ENCODE measurements around the gene TP53TG5. TPM values are rescaled to one million over a fixed set of nuclear protein-coding genes. Genes with fewer than 3 reads are reported as not detected.

Gene TP53TG5
- total and polyA plus RNA-seq, 10 of the 15 experiments (the other 5 are each of a cell fraction or from before 2014, with no cell fraction given): 0.24 TPM; not detected in 9

DNA sequence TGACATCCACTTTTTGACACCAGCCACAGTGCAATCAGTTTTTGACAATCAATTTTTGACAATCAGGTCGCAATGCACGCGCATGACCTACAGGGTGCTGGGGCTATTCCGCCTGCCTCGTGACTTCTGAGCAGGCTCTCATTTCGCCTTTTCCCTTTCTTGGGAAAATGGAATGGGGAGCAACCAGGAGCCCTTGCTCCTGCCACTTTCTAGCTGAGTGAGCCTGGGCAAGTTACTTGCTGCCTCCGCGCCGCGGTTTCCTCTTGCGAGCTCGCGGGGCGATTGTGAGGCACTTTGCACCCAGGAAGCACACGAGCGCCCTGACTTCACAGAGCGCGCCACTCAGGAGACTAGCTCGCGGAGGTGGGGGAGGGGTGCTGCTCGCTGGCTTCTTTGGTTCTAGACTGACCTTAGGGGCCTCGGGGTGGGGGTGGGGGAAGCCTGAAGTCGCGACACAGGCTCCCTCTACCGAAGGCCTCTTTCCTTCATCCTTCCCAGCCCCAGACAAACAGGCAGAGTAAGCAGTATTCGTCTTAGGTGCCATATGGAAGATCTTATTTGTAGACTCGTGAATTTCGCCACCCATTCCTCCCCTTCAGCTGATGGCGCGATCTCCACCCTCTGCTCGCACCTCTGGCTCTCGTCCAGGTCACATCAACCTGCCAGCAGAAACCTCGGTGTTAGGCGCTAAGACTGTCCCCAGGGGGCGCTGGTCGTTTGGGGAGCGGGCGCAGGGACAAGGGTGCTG lies 4.6 kb downstream of the TP53TG5 start (continued):
- TF ChIP-seq, protein P1, sequence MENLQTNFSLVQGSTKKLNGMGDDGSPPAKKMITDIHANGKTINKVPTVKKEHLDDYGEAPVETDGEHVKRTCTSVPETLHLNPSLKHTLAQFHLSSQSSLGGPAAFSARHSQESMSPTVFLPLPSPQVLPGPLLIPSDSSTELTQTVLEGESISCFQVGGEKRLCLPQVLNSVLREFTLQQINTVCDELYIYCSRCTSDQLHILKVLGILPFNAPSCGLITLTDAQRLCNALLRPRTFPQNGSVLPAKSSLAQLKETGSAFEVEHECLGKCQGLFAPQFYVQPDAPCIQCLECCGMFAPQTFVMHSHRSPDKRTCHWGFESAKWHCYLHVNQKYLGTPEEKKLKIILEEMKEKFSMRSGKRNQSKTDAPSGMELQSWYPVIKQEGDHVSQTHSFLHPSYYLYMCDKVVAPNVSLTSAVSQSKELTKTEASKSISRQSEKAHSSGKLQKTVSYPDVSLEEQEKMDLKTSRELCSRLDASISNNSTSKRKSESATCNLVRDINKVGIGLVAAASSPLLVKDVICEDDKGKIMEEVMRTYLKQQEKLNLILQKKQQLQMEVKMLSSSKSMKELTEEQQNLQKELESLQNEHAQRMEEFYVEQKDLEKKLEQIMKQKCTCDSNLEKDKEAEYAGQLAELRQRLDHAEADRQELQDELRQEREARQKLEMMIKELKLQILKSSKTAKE (IDR thresholded peaks at IDR 0.05; ENCODE audit: low read depth, poor library complexity, severe bottlenecking): no peak
- TF ChIP-seq, protein P2, sequence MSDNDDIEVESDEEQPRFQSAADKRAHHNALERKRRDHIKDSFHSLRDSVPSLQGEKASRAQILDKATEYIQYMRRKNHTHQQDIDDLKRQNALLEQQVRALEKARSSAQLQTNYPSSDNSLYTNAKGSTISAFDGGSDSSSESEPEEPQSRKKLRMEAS (IDR thresholded peaks at IDR 0.05; ENCODE audit: low read depth, low read length): no peak; the same call in 1 of the 2 replicates
- TF ChIP-seq, protein P3, sequence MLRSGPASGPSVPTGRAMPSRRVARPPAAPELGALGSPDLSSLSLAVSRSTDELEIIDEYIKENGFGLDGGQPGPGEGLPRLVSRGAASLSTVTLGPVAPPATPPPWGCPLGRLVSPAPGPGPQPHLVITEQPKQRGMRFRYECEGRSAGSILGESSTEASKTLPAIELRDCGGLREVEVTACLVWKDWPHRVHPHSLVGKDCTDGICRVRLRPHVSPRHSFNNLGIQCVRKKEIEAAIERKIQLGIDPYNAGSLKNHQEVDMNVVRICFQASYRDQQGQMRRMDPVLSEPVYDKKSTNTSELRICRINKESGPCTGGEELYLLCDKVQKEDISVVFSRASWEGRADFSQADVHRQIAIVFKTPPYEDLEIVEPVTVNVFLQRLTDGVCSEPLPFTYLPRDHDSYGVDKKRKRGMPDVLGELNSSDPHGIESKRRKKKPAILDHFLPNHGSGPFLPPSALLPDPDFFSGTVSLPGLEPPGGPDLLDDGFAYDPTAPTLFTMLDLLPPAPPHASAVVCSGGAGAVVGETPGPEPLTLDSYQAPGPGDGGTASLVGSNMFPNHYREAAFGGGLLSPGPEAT (IDR thresholded peaks at IDR 0.05; ENCODE audit: low read depth): no peak
- peak; percentile 49; the same call in 1 of the 2 replicates for TF ChIP-seq NR2F1 (conservative IDR thresholded peaks at IDR 0.05)
- no peak for TF ChIP-seq ZSCAN29 (IDR thresholded peaks at IDR 0.05)
- TF ChIP-seq, protein P4, sequence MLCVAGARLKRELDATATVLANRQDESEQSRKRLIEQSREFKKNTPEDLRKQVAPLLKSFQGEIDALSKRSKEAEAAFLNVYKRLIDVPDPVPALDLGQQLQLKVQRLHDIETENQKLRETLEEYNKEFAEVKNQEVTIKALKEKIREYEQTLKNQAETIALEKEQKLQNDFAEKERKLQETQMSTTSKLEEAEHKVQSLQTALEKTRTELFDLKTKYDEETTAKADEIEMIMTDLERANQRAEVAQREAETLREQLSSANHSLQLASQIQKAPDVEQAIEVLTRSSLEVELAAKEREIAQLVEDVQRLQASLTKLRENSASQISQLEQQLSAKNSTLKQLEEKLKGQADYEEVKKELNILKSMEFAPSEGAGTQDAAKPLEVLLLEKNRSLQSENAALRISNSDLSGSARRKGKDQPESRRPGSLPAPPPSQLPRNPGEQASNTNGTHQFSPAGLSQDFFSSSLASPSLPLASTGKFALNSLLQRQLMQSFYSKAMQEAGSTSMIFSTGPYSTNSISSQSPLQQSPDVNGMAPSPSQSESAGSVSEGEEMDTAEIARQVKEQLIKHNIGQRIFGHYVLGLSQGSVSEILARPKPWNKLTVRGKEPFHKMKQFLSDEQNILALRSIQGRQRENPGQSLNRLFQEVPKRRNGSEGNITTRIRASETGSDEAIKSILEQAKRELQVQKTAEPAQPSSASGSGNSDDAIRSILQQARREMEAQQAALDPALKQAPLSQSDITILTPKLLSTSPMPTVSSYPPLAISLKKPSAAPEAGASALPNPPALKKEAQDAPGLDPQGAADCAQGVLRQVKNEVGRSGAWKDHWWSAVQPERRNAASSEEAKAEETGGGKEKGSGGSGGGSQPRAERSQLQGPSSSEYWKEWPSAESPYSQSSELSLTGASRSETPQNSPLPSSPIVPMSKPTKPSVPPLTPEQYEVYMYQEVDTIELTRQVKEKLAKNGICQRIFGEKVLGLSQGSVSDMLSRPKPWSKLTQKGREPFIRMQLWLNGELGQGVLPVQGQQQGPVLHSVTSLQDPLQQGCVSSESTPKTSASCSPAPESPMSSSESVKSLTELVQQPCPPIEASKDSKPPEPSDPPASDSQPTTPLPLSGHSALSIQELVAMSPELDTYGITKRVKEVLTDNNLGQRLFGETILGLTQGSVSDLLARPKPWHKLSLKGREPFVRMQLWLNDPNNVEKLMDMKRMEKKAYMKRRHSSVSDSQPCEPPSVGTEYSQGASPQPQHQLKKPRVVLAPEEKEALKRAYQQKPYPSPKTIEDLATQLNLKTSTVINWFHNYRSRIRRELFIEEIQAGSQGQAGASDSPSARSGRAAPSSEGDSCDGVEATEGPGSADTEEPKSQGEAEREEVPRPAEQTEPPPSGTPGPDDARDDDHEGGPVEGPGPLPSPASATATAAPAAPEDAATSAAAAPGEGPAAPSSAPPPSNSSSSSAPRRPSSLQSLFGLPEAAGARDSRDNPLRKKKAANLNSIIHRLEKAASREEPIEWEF (IDR thresholded peaks at IDR 0.05; ENCODE audit: insufficient replicate concordance, low read depth, low read length): no peak
- TF ChIP-seq POLR2A (IDR thresholded peaks at IDR 0.05; ENCODE audit: low read depth, low read length): no peak
- TF ChIP-seq BHLHE40 (IDR thresholded peaks at IDR 0.05; ENCODE audit: borderline replicate concordance in 1 of 2, low read depth in 2 of 2, low read length in 1 of 2): peak in 1 of 2 experiments; percentile 48; a peak in 2 of 4 replicates
- TF ChIP-seq ESRRA (IDR thresholded peaks at IDR 0.05; ENCODE audit: low read length): 0 out of 2 replicates have a peak, but pooled peaks have one; percentile 28
- TF ChIP-seq SUZ12 (IDR thresholded peaks at IDR 0.05; ENCODE audit: unreplicated experiment): no peak
- TF ChIP-seq RUNX3 (IDR thresholded peaks at IDR 0.05; ENCODE audit: low read length): no peak
- TF ChIP-seq, protein P5, sequence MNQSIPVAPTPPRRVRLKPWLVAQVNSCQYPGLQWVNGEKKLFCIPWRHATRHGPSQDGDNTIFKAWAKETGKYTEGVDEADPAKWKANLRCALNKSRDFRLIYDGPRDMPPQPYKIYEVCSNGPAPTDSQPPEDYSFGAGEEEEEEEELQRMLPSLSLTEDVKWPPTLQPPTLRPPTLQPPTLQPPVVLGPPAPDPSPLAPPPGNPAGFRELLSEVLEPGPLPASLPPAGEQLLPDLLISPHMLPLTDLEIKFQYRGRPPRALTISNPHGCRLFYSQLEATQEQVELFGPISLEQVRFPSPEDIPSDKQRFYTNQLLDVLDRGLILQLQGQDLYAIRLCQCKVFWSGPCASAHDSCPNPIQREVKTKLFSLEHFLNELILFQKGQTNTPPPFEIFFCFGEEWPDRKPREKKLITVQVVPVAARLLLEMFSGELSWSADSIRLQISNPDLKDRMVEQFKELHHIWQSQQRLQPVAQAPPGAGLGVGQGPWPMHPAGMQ (IDR thresholded peaks at IDR 0.05; ENCODE audit: borderline replicate concordance): no peak
- TF ChIP-seq SMARCA5 (IDR thresholded peaks at IDR 0.05): peak; percentile 49; the same call in 1 of the 2 replicates
- no peak for TF ChIP-seq ZNF207 (IDR thresholded peaks at IDR 0.05; ENCODE audit: borderline replicate concordance)
- TF ChIP-seq GATAD2B (conservative IDR thresholded peaks at IDR 0.05; ENCODE audit: low read depth): no peak
- peak; percentile 23; the same call in 1 of the 2 replicates for TF ChIP-seq MTA2 (IDR thresholded peaks at IDR 0.05; ENCODE audit: low read depth)
- no peak for TF ChIP-seq LARP7 (IDR thresholded peaks at IDR 0.05)
- TF ChIP-seq ETV6 (conservative IDR thresholded peaks at IDR 0.05 in 1 of 2, IDR thresholded peaks at IDR 0.05 in 1 of 2; ENCODE audit: borderline replicate concordance in 1 of 2, low read depth in 1 of 2): no peak
- peak; percentile 24 for TF ChIP-seq SP1 (IDR thresholded peaks at IDR 0.05; ENCODE audit: low read depth, low read length)
- no peak for TF ChIP-seq FOXK2 (IDR thresholded peaks at IDR 0.05)

All from GM12878 (cell line).